Chondrocyte (in vitro differentiated cells): Measurements from ENCODE around the gene FAM168B. TPM values are rescaled to one million over a fixed set of nuclear protein-coding genes. Genes with fewer than 3 reads are reported as not detected.

ENCODE experiments used
- DNase-seq: peaks from one replicate; pipeline ENCODE4 v3.0.0; 2021; ENCODE audit warnings: mixed read lengths, low spot score
- H3K27ac Mint-ChIP-seq: one replicate; pipeline ENCODE4 v1.8.0; 2021; ENCODE audit warnings: mild to moderate bottlenecking, moderate library complexity, mixed read lengths; ENCODE audit not compliant: unreplicated experiment
- H3K27me3 Mint-ChIP-seq: 2 replicates; pipeline ENCODE4 v1.8.0; 2021; ENCODE audit warnings: low read depth, mixed read lengths
- H3K36me3 Mint-ChIP-seq: 2 replicates; pipeline ENCODE4 v1.8.0; 2021; ENCODE audit warnings: low read depth, mixed read lengths
- H3K4me1 Mint-ChIP-seq: 2 replicates; pipeline ENCODE4 v1.8.0; 2021; ENCODE audit warnings: low read depth, mild to moderate bottlenecking, mixed read lengths
- H3K4me3 Mint-ChIP-seq: one replicate; pipeline ENCODE4 v1.8.0; 2021; ENCODE audit warnings: mild to moderate bottlenecking, moderate library complexity, mixed read lengths; ENCODE audit not compliant: unreplicated experiment
- H3K9me3 Mint-ChIP-seq: 2 replicates; pipeline ENCODE4 v1.8.0; 2021; ENCODE audit warnings: low read depth, mixed read lengths
- CTCF ChIP-seq: fragments of 200-600 bp; sonication (generic); IDR thresholded peaks from 2 replicates; pipeline ENCODE4 v1.5.0; 2021; ENCODE audit warnings: antibody characterized with exemption, mild to moderate bottlenecking, moderate library complexity
- total RNA-seq: library from RNA; stranded (reverse); gene quantifications from 3 replicates; pipeline ENCODE4 v1.2.1, GENCODE V29; 2021

FAM168B gene
- total RNA-seq, 1 donor from 2014 or later: 111 TPM

- Mint-ChIP-seq H3K4me1 (no peaks in the 10 kb centered on the region), H3K27ac (peak overlapping the region; percentile 18)
These were observed 44.0 kb downstream of the FAM168B start for GRCh38 chr2:131049150-131049718.

GRCh38 chr2:131048641-131049040 is 44.6 kb downstream of the FAM168B start:
- H3K9me3 Mint-ChIP-seq: no peaks in the 10 kb centered on the region
- no peaks in the 10 kb centered on the region for H3K27me3 Mint-ChIP-seq
- no peak overlapping the region for H3K27ac Mint-ChIP-seq
- no peaks in the 10 kb centered on the region for H3K4me1 Mint-ChIP-seq
- peaks cover 36% of the 10 kb centered on the region for H3K36me3 Mint-ChIP-seq
- TF ChIP-seq CTCF: no peak
- DNase-seq: no peak
- H3K4me3 Mint-ChIP-seq: no peak overlapping the region

More at GRCh38 chr2:131049150-131049718, 44.0 kb downstream of the FAM168B start:
- no peaks in the 10 kb centered on the region for H3K27me3 Mint-ChIP-seq
- no peaks in the 10 kb centered on the region for H3K9me3 Mint-ChIP-seq
- H3K36me3 Mint-ChIP-seq: peaks cover 37% of the 10 kb centered on the region
- H3K4me3 Mint-ChIP-seq: no peak overlapping the region
- no peak for DNase-seq
- no peak for TF ChIP-seq CTCF

GRCh38 chr2:131047920-131048560 is 45.2 kb downstream of the FAM168B start:
- TF ChIP-seq CTCF: no peak
- no peak overlapping the region for H3K27ac Mint-ChIP-seq
- DNase-seq: no peak
- H3K9me3 Mint-ChIP-seq: no peaks in the 10 kb centered on the region
- H3K4me3 Mint-ChIP-seq: no peak overlapping the region
- H3K27me3 Mint-ChIP-seq: no peaks in the 10 kb centered on the region
- H3K36me3 Mint-ChIP-seq: peaks cover 34% of the 10 kb centered on the region
- H3K4me1 Mint-ChIP-seq: no peaks in the 10 kb centered on the region

GRCh38 chr2:131046918-131047652 is 46.2 kb downstream of the FAM168B start:
- no peak overlapping the region for H3K27ac Mint-ChIP-seq

More at GRCh38 chr2:131046918-131047652, 46.2 kb downstream of the FAM168B start:
- TF ChIP-seq CTCF: no peak
- H3K27me3 Mint-ChIP-seq: no peaks in the 10 kb centered on the region
- no peak for DNase-seq
- no peak overlapping the region for H3K4me3 Mint-ChIP-seq
- peaks cover 27% of the 10 kb centered on the region for H3K36me3 Mint-ChIP-seq
- H3K4me1 Mint-ChIP-seq: no peaks in the 10 kb centered on the region
- no peaks in the 10 kb centered on the region for H3K9me3 Mint-ChIP-seq
